K562 (cell line): ENCODE results near the gene SKP2. TPM values are rescaled to one million over a fixed set of nuclear protein-coding genes. Genes with fewer than 3 reads are reported as not detected.

ENCODE experiments used
- ATAC-seq: fragments of 200-7000 bp; cut with Tn5 transposase; 3 replicates; pipeline ENCODE4 v1.9.1; 2020; ENCODE audit warnings: moderate library complexity
- BruUV-seq: library from RNA; stranded (reverse); fragments of 400-500 nt; replicated peaks from 2 replicates; lab custom pipeline; 2021; lab: Mats Ljungman, UMichigan
- CTCF ChIA-PET: fragments of 300-600 bp; formaldehyde crosslinking; extraction: SDS; loops from one replicate; lab custom pipeline; 2021; ENCODE audit warnings: low intra/inter-chr PET ratio; lab: Yijun Ruan, JAX
- POLR2A ChIA-PET: fragments of 300-600, 350-650 bp; sonication (Branson Sonifier 250); formaldehyde crosslinking; extraction: SDS; loops from one replicate; lab custom pipeline; 2021; ENCODE audit warnings: antibody characterized with exemption, inconsistent platforms; lab: Yijun Ruan, JAX
- DNase-seq, 4 experiments: peaks; one replicate each; pipeline versions ENCODE4 v3.0.0 to v3.0.0-alpha.2; 2011 to 2018; ENCODE audit warnings: low spot score in 3 of 4, mixed read lengths in 3 of 4; ENCODE audit errors: extremely low read depth in 1 of 4
- FAIRE-seq: peaks from 2 replicates; lab custom pipeline; 2011; peaks lifted over from hg19 to GRCh38; lab: Jason Lieb, UNC
- H2AFZ ChIP-seq: 2 replicates; pipeline ENCODE4 v1.6.0; 2011; ENCODE audit warnings: low read depth, low read length, control low read depth, inconsistent platforms
- H3K27ac ChIP-seq: fragments of 200-600 bp; 3 replicates; pipeline ENCODE4 v1.8.0; 2011; ENCODE audit warnings: low read depth, mild to moderate bottlenecking, control low read depth, inconsistent platforms, low read length, moderate library complexity, mixed read lengths; ENCODE audit errors: extremely low read depth
- H3K27me3 ChIP-seq, 2 experiments: fragments of 300-600 bp in 1 of 2; 2 replicates in 1 of 2; 3 replicates in 1 of 2; pipeline versions ENCODE4 v1.6.0 to v1.8.0; 2011; ENCODE audit warnings: inconsistent platforms in 2 of 2, low read length in 2 of 2, mild to moderate bottlenecking in 1 of 2, mixed read lengths in 1 of 2, moderate library complexity in 1 of 2; ENCODE audit not compliant: control insufficient read depth in 2 of 2, insufficient read depth in 2 of 2
- H3K36me3 ChIP-seq: fragments of 300-600 bp; 3 replicates; pipeline ENCODE4 v1.8.0; 2011; ENCODE audit warnings: mild to moderate bottlenecking, low read length, inconsistent platforms; ENCODE audit not compliant: control insufficient read depth, insufficient read depth
- H3K4me1 ChIP-seq, 2 experiments: fragments of 200-600 bp in 1 of 2; replicated peaks in 1 of 2; 2 replicates in 1 of 2; 3 replicates in 1 of 2; pipeline versions ENCODE4 v1.5.1 to v1.8.0; 2011; ENCODE audit warnings: inconsistent platforms in 2 of 2, low read length in 2 of 2, mild to moderate bottlenecking in 1 of 2, mixed read lengths in 1 of 2, moderate library complexity in 1 of 2; ENCODE audit not compliant: control insufficient read depth in 2 of 2, insufficient read depth in 2 of 2
- H3K4me2 ChIP-seq: 2 replicates; pipeline ENCODE4 v1.6.1; 2011; ENCODE audit warnings: low read length, control low read depth, inconsistent platforms, mixed read lengths; ENCODE audit not compliant: insufficient read depth
- H3K4me3 ChIP-seq: fragments of 200-600 bp; sonication (generic), shearing (Covaris generic); 2 replicates; pipeline ENCODE4 v1.5.1; 2016; ENCODE audit warnings: control low read depth, inconsistent platforms
- H3K79me2 ChIP-seq: fragments of 200-600 bp; 3 replicates; pipeline ENCODE4 v1.8.0; 2011; ENCODE audit warnings: low read length, inconsistent platforms; ENCODE audit not compliant: control insufficient read depth, insufficient read depth
- H3K9ac ChIP-seq, 2 experiments: 2 replicates each; pipeline versions ENCODE4 v1.6.0 to v1.6.1; 2011; ENCODE audit warnings: low read depth in 2 of 2, low read length in 2 of 2, control low read depth in 1 of 2, inconsistent platforms in 1 of 2, mild to moderate bottlenecking in 1 of 2, mixed read lengths in 1 of 2; ENCODE audit not compliant: insufficient read depth in 1 of 2
- H3K9me1 ChIP-seq: one replicate; pipeline ENCODE4 v1.6.0; 2011; ENCODE audit warnings: inconsistent platforms, mild to moderate bottlenecking, low read length, moderate library complexity; ENCODE audit not compliant: control insufficient read depth, insufficient read depth
- H3K9me3 ChIP-seq: replicated peaks from 2 replicates; pipeline ENCODE4 v1.5.1; 2011; ENCODE audit warnings: low read depth, low read length, inconsistent platforms; ENCODE audit not compliant: control insufficient read depth, insufficient read depth
- H4K20me1 ChIP-seq: replicated peaks from 2 replicates; pipeline ENCODE4 v1.6.1; 2011; ENCODE audit warnings: low read length, inconsistent platforms, mixed read lengths; ENCODE audit not compliant: control insufficient read depth, insufficient read depth
- ARID3B ChIP-seq: fragments of 250-450 bp; sonication (Bioruptor Pico); IDR thresholded peaks from 2 replicates; pipeline ENCODE4 v1.4.0; 2020; ENCODE audit warnings: borderline replicate concordance
- JUN ChIP-seq, 2 experiments: sonication (generic) in 1 of 2; formaldehyde crosslinking in 1 of 2; IDR thresholded peaks; 2 replicates each; pipeline versions ENCODE4 v1.6.1 to v1.8.0; 2012 to 2022; ENCODE audit warnings: borderline replicate concordance in 2 of 2, mild to moderate bottlenecking in 2 of 2, improper control_type of control experiment in 1 of 2, low read depth in 1 of 2, low read length in 1 of 2, missing genetic modification reagents in 1 of 2
- SP1 ChIP-seq: sonication (generic); formaldehyde crosslinking; IDR thresholded peaks from 2 replicates; pipeline ENCODE4 v1.8.1; 2022; ENCODE audit warnings: mild to moderate bottlenecking, missing genetic modification reagents
- XRCC5 ChIP-seq: fragments of 200-400 bp; formaldehyde crosslinking; IDR thresholded peaks from 2 replicates; pipeline ENCODE4 v1.6.1; 2017; ENCODE audit warnings: low read depth, mild to moderate bottlenecking, low read length
- in situ Hi-C: fragments of 300-500 bp; cut with MboI; formaldehyde crosslinking; loops from 4 replicates; pipeline ENCODE4 v1.15.0; 2018; ENCODE audit warnings: inconsistent platforms, mixed read lengths
- intact Hi-C: fragments of 100-400 bp; cut with micrococcal nuclease; formaldehyde crosslinking; loops from 2 replicates; pipeline ENCODE4 v1.14.2; 2022
- polyA plus RNA-seq, 8 experiments: library from polyadenylated mRNA; depleted of rRNA in 4 of 8; stranded (reverse) in 5 of 8; unstranded in 3 of 8; fragments of >200 nt; fragmentation: Nextera tagmentation in 2 of 8; fragmentation: Illumina TruSeq in 1 of 8; extraction: Ambion mirVana in 2 of 8; extraction: Trizol in 1 of 8; gene quantifications; 2 replicates each; pipeline versions ENCODE4 v1.2.1 to v1.2.3, GENCODE V29; 2011 to 2014; ENCODE audit warnings: inconsistent platforms in 1 of 8, missing spikeins in 1 of 8
- total RNA-seq, 7 experiments: library from RNA; depleted of rRNA in 6 of 7; stranded (reverse); fragments of >200 nt in 6 of 7; fragmentation: Illumina TruSeq in 2 of 7; extraction: Trizol in 2 of 7; gene quantifications; 2 replicates each; pipeline versions ENCODE4 v1.2.1 to v1.2.3, GENCODE V29; 2011 to 2021; ENCODE audit warnings: low replicate concordance in 1 of 7

Gene SKP2
- total and polyA plus RNA-seq, 9 of the 15 experiments (the other 6 are each of a cell fraction or from before 2014, with no cell fraction given) = 30.0 to 97.5 (median 80.8) TPM

GRCh38 chr5:36227046-36227445, 75.1 kb downstream of the SKP2 start:
- DNase-seq = no peak
- Histone ChIP-seq H3K4me3 (no peak overlapping the region), H2AFZ (no peak overlapping the region), H3K36me3 (peaks cover 19% of the 10 kb centered on the region; the same call in 1 of the 3 replicates), H3K4me2 (no peak overlapping the region), H3K9me3 (no peaks in the 10 kb centered on the region), H3K4me1 (peaks cover 0 to 7% of the 10 kb centered on the region in 2 experiments; a peak in 3 of 5 replicates), H3K27ac (no peak overlapping the region), H3K9me1 (no peaks in the 10 kb centered on the region), H3K27me3 (no peaks in the 10 kb centered on the region), H4K20me1 (no peaks in the 10 kb centered on the region), H3K9ac (no peak overlapping the region), H3K79me2 (peaks cover 17% of the 10 kb centered on the region; the same call in 2 of the 3 replicates)
- in situ Hi-C loops = no loop called here
- intact Hi-C loops = no loop called here
- POLR2A ChIA-PET = interaction anchor here (8.1 kb wide), 1 partner anchor 14 kb away, joined by 71 read pairs; the partner anchor contains the start of gene NADK2
- no peak for ATAC-seq
- TF ChIP-seq SP1 (CRISPR knock-in tag) (no peak), ARID3B (CRISPR knock-in tag) (no peak), XRCC5 (no peak), JUN (IDR thresholded peaks at IDR 0.05; ENCODE audit: borderline replicate concordance, low read depth, low read length) (no peak), JUN (CRISPR knock-in tag; IDR thresholded peaks at IDR 0.05; ENCODE audit: borderline replicate concordance) (no peak)
- BruUV-seq = no TSS peak
- CTCF ChIA-PET = no interaction called here
- FAIRE-seq = no peak
